Umbilical cord (tissue), 2 donors: ENCODE data around the gene MSX1. TPM values are rescaled to one million over a fixed set of nuclear protein-coding genes. Genes with fewer than 3 reads are reported as not detected.

Source experiments
- DNase-seq: peaks from one replicate; pipeline ENCODE4 v3.0.0-alpha.2; 2015; ENCODE audit warnings: low spot score
- total RNA-seq: library from RNA; depleted of rRNA; stranded (reverse); fragments of >200 nt; gene quantifications from one replicate; pipeline ENCODE4 v1.2.3, GENCODE V29; 2014; ENCODE audit warnings: low replicate concordance; ENCODE audit not compliant: insufficient read depth

The MSX1 gene
- total RNA-seq, 1 donor from 2014 or later: 14.0 TPM

DNA sequence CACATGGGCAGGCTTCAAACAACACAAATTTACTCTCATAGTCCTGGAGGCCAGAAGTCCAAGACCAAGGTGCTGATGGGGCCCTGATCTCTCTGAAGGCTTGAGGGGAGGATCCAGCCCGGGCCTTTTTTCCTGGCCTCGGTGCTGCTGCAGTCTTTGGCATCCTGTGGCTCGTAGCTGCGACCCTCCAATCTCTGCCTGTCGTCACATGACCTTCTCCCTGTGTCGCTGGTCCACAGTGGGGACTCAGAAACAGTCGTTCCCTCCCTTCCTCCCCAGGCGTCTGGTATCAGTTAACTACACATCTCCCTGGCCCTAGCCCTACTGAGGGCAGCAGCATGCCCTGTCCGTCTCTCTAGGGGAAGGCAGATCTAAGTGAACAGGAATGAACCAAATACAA is 19.1 kb upstream of the MSX1 start:
- DNase-seq: no peak

DNA sequence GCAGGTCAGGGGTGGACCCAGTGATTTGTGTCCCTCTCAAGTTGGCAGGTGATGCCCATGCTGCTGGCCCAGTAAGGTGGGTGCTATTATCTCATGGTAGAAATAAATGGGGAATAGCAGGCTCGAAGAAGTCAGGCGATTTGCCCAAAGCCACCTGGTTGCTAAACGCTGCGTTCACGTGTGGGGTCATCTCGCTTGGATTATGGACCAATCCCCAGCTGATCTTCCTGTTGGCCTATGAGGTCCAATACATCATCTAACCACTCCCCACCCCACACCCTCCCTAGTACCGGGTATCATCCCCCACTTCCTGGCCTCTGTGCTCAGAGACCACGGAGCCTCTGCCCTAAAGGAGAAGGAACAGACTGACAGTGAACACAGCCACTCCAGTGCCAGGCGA is 18.3 kb upstream of the MSX1 start:
- DNase-seq: no peak

- DNase-seq: no peak
Observed at GRCh38 chr4:4842476-4843441, 16.7 kb upstream of the MSX1 start.

DNA sequence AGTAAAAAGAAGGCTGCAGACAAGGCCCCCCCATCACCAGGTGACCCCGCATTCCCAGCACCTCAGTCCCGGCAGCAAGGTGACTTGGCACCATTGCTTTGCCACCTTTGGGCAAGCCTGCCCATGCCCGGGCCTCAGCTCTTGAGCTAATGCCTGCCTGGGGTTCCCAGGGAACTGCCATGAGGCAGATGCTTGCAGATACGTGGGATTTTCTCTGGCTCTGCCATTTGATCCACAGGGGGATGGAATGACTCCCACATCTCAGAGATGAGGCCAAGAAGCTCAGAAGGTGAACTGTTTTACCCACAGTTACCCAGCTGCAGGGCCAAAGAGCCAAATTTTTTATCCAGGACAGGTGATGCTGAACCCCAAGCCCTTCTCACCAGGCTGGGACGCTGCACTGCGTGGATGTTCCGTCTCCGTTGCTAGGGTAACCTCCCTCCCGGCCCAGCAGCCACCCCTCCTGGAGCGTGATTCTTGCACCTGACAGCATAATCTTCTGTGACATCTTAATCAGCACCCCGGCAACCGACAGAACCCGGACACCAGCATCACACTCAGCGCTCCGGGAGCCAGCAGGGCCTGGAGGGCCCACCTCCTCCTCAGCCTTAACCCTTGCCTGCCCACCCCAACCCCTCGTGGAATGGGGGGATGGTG is 15.7 kb upstream of the MSX1 start:
- no peak for DNase-seq

- DNase-seq: no peak
Observed at GRCh38 chr4:4845027-4845426, 14.4 kb upstream of the MSX1 start.

DNA sequence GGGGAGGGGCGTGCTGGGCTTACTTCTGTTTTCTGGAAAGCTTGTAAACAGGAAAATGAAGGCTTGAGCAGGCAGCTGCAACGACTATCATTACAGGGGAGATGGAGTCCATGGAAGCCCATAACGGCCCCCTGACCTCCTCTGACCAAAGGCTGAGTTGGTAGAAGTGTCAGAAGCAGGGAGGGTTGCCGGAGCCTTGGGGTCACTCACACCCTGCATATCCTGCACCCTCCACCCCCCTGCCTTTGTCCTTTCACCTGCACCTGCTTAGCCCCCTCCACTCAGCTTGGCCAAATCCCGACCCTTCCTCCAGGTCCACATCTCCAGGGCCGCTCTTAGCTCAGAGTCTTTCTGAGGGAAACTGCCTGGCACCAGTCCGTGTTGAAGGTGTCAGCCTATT is 12.5 kb upstream of the MSX1 start:
- no peak for DNase-seq

GRCh38 chr4:4848540-4848939 is 10.9 kb upstream of the MSX1 start:
- DNase-seq: no peak

GRCh38 chr4:4849106-4849505 is 10.4 kb upstream of the MSX1 start:
- no peak for DNase-seq

DNA sequence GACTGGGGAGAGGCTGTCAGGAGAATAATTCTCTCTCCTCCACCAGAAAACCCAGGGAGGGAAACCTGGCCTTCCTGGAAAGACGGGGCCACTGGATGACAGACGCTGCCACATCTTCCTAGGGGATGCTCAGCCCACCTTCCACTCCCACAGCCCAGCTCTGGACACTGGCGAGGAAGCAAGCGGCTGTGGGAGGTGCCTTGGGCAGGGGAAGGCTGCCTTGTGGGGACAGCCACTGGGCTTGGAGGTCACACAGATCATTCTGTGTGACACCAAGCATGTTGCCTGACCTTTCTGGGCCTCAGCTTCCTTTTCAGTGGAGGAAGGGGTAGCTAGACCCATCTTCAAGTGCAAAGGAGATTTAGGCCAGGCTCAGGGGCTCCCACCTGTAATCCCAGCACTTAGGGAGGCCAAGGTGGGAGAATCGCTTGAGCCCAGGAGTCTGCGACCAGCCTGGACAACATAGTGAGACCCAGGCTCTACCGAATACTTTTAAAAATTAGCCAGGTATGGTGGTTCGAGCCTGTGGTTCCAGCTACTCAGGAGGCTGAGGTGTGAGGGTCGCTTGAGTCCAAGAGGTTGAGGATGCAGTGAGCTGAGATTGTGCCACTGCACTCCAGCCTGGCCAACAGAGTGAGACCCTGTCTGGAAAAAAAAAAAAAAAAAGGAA is 9.8 kb upstream of the MSX1 start:
- DNase-seq: no peak

DNA sequence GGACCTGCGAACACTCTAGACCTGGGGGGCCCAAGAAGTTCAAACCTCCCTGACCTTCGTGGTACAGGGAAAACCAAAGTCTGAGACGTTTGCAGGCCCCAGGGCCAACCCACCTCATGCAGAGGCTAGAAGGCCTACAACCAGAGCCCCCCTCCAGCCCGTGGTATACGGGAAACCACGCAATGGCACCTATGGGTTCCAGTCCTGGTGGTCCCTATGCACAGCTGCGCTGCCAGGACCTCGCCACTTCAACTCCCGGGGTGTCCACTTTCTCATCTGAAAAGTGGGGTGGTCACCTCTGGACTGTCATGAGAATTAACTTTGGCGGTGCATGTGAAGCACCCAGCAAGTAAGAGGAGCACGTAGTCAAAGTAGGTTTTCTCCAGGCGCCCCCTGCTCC is 8.4 kb upstream of the MSX1 start:
- no peak for DNase-seq

GRCh38 chr4:4851906-4852305 is 7.6 kb upstream of the MSX1 start:
- no peak for DNase-seq

GRCh38 chr4:4852591-4853362 is 6.7 kb upstream of the MSX1 start:
- DNase-seq: peak; percentile 92

GRCh38 chr4:4853371-4853823 is 6.1 kb upstream of the MSX1 start:
- DNase-seq: no peak

DNA sequence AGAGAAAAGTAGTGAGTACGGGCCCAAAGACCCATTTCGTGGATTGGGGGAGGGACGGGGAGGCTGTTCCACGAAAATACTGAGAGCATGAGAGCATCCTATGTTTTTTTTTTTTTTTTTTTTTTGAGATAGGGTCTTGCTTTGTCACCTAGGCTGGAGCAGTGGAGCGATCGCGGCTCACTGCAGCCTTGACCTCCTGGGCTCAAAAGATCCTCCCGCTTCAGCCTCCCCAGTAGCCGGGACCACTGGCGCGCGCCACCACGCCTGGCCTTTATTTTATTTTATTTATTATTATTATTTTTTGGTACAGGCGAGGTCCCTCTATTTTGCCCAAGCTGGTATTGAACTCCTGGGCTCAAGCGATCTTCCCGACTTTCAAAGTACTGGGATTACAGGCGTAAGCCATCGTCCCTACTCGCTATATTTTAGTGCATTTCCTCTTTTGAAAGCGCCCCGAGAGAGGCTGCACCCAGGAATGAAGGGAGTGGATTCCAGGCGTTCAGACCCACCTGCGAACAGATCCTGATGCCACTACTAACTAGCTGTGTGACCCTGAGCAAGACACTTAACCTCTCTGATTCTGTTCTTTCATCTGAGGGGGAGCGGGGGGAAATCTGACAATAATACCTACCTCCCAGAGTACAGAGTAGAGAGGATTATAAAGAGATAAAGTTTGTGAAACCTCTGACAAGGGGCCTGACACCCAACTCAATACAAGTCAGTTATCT is 5.4 kb upstream of the MSX1 start:
- DNase-seq: no peak

GRCh38 chr4:4854649-4855295 is 4.7 kb upstream of the MSX1 start:
- no peak for DNase-seq

DNA sequence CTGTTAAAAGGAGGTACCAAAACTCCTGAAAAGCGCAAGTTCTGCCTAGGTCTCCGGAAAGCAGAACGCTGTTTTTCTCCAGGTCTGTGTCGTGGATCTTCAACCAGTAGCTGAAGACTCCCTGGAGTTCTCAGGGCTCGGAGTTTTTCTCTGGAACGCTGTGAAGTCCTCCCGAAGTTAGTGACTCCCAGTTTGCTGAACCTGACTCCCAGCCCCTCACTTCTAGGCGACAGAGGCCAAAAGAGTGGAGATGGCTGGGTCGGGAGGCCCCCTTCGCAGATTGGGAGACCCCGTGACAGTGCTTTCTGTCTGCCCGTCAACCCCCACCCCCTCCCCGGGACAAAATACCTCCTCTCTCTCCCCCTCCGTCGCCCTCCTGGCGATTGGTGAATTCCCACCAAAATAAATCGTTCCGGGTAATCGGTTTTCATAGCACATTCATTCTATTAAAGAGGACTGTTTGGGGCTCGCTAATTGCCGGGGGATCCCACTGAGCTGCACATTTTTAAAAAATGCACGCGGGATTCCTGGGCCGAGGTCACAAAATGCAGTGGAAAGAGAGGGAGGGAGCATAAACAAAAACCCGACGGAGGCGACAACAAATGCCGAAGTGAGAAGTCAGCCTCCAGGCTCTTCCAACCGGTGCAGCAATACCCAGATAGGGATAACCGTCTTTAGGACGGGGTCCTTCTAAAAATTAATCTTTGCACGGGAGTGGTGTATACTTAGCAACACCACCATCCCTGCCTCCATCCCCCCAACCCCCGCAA is 4.0 kb upstream of the MSX1 start:
- no peak for DNase-seq

DNA sequence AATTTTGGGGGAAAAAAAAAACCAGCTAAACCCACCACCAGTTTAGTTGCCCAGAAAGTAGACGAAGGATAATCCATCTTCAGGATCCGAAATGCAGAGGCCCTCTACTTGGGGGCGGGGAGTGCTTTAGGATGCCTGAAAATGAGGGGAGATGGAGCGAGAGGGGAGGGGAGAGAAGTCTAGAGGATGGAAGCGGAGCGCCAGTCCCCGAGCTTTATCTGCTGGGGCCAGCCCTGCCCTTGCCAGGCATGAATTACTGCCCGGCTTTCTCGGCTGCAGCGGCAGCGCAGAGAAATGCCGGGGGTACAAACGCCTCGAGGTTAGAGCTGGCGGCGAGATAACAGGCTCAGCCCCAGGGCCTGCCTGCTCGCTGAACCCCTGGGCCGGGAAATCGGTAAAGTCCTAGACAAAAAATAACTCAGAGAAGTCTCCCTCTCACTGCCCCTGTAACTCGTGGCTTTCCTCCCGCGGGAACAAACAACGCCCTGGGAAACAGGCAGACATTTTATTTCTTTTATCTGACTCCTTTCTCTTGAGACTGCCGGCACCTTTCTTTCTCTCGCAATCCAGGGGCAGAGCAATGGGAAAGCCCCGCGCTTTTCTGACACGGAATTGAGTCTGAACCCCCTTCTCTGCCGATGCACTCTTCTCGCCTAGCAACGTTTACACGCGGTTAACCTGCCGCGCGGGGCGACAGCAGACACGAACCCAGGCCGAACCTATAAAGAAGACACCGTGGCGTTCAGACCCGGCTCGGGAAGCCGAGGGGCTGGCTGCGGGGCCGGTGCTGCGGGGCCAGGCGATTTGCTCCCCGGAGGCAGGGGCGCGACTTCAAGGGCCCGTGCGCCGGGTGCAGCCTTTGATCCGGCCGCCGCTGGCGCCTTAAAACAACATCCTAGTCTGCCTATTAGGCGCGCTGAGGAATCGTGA is 3.1 kb upstream of the MSX1 start:
- DNase-seq: peak; percentile 79

- DNase-seq: no peak
Observed at GRCh38 chr4:4857001-4857808, 2.3 kb upstream of the MSX1 start.
